ENCODE measurements around the gene UPK2.

UPK2 gene

GRCh38 chr11:118918686-118919280 is 37.3 kb upstream of the UPK2 start:
- DNase-seq: no peak
- H3K27me3 ChIP-seq (replicated peaks; ENCODE audit: control insufficient read depth, insufficient read depth, low read length, poor library complexity, severe bottlenecking): no peaks in the 10 kb centered on the region
- peak overlapping the region; percentile 98 for H3K4me3 ChIP-seq (ENCODE audit: insufficient read depth, low read depth, low read length, poor library complexity, severe bottlenecking)
- H3K27ac ChIP-seq (ENCODE audit: insufficient read depth, low read length, poor library complexity, severe bottlenecking): peak overlapping the region; percentile 98
- no peaks in the 10 kb centered on the region for H3K9me3 ChIP-seq (ENCODE audit: control insufficient read depth, low read length)
- H3K36me3 ChIP-seq (ENCODE audit: control insufficient read depth, insufficient read depth, low read length): peaks cover 12% of the 10 kb centered on the region
- peaks cover 91% of the 10 kb centered on the region for H3K4me1 ChIP-seq (ENCODE audit: control insufficient read depth, insufficient read depth, low read length, poor library complexity, severe bottlenecking)

GRCh38 chr11:118921121-118921928 is 34.8 kb upstream of the UPK2 start:
- Histone ChIP-seq H3K9me3 (ENCODE audit: control insufficient read depth, low read length) (no peaks in the 10 kb centered on the region), H3K4me3 (ENCODE audit: insufficient read depth, low read depth, low read length, poor library complexity, severe bottlenecking) (peak overlapping the region; percentile 98), H3K4me1 (ENCODE audit: control insufficient read depth, insufficient read depth, low read length, poor library complexity, severe bottlenecking) (peaks cover 68% of the 10 kb centered on the region), H3K27ac (ENCODE audit: insufficient read depth, low read length, poor library complexity, severe bottlenecking) (peak overlapping the region; percentile 98), H3K36me3 (ENCODE audit: control insufficient read depth, insufficient read depth, low read length) (peaks cover 12% of the 10 kb centered on the region), H3K27me3 (replicated peaks; ENCODE audit: control insufficient read depth, insufficient read depth, low read length, poor library complexity, severe bottlenecking) (no peaks in the 10 kb centered on the region)
- no peak for DNase-seq

GRCh38 chr11:118921929-118922744 is 34.0 kb upstream of the UPK2 start:
- Histone ChIP-seq H3K4me3 (ENCODE audit: insufficient read depth, low read depth, low read length, poor library complexity, severe bottlenecking) (peak overlapping the region; percentile 98), H3K4me1 (ENCODE audit: control insufficient read depth, insufficient read depth, low read length, poor library complexity, severe bottlenecking) (peaks cover 66% of the 10 kb centered on the region), H3K27ac (ENCODE audit: insufficient read depth, low read length, poor library complexity, severe bottlenecking) (peak overlapping the region; percentile 98), H3K9me3 (ENCODE audit: control insufficient read depth, low read length) (no peaks in the 10 kb centered on the region), H3K27me3 (replicated peaks; ENCODE audit: control insufficient read depth, insufficient read depth, low read length, poor library complexity, severe bottlenecking) (no peaks in the 10 kb centered on the region), H3K36me3 (ENCODE audit: control insufficient read depth, insufficient read depth, low read length) (peaks cover 6% of the 10 kb centered on the region)
- no peak for DNase-seq

- peaks cover 6% of the 10 kb centered on the region for H3K36me3 ChIP-seq (ENCODE audit: control insufficient read depth, insufficient read depth, low read length)
- H3K27ac ChIP-seq (ENCODE audit: insufficient read depth, low read length, poor library complexity, severe bottlenecking): peak overlapping the region; percentile 98
- H3K27me3 ChIP-seq (replicated peaks; ENCODE audit: control insufficient read depth, insufficient read depth, low read length, poor library complexity, severe bottlenecking): no peaks in the 10 kb centered on the region
- no peak for DNase-seq
- H3K4me1 ChIP-seq (ENCODE audit: control insufficient read depth, insufficient read depth, low read length, poor library complexity, severe bottlenecking): peaks cover 66% of the 10 kb centered on the region
- no peaks in the 10 kb centered on the region for H3K9me3 ChIP-seq (ENCODE audit: control insufficient read depth, low read length)
- H3K4me3 ChIP-seq (ENCODE audit: insufficient read depth, low read depth, low read length, poor library complexity, severe bottlenecking): peak overlapping the region; percentile 98
Measured at GRCh38 chr11:118922745-118923627, 33.1 kb upstream of the UPK2 start.

GRCh38 chr11:118923721-118924587 is 32.1 kb upstream of the UPK2 start:
- peak overlapping the region; percentile 98 for H3K27ac ChIP-seq (ENCODE audit: insufficient read depth, low read length, poor library complexity, severe bottlenecking)
- peak in 1 of 3 donors; percentile 35 for DNase-seq
- no peaks in the 10 kb centered on the region for H3K27me3 ChIP-seq (replicated peaks; ENCODE audit: control insufficient read depth, insufficient read depth, low read length, poor library complexity, severe bottlenecking)
- peak overlapping the region; percentile 98 for H3K4me3 ChIP-seq (ENCODE audit: insufficient read depth, low read depth, low read length, poor library complexity, severe bottlenecking)
- no peaks in the 10 kb centered on the region for H3K9me3 ChIP-seq (ENCODE audit: control insufficient read depth, low read length)
- H3K4me1 ChIP-seq (ENCODE audit: control insufficient read depth, insufficient read depth, low read length, poor library complexity, severe bottlenecking): peaks cover 58% of the 10 kb centered on the region
- peaks cover 6% of the 10 kb centered on the region for H3K36me3 ChIP-seq (ENCODE audit: control insufficient read depth, insufficient read depth, low read length)

- no peaks in the 10 kb centered on the region for H3K27me3 ChIP-seq (replicated peaks; ENCODE audit: control insufficient read depth, insufficient read depth, low read length, poor library complexity, severe bottlenecking)
- H3K9me3 ChIP-seq (ENCODE audit: control insufficient read depth, low read length): no peaks in the 10 kb centered on the region
- peaks cover 6% of the 10 kb centered on the region for H3K36me3 ChIP-seq (ENCODE audit: control insufficient read depth, insufficient read depth, low read length)
- no peak for DNase-seq
- H3K4me1 ChIP-seq (ENCODE audit: control insufficient read depth, insufficient read depth, low read length, poor library complexity, severe bottlenecking): peaks cover 52% of the 10 kb centered on the region
- H3K4me3 ChIP-seq (ENCODE audit: insufficient read depth, low read depth, low read length, poor library complexity, severe bottlenecking): peak overlapping the region; percentile 98
- peak overlapping the region; percentile 98 for H3K27ac ChIP-seq (ENCODE audit: insufficient read depth, low read length, poor library complexity, severe bottlenecking)
Measured at GRCh38 chr11:118924591-118925585, 31.2 kb upstream of the UPK2 start.

- peak overlapping the region; percentile 98 for H3K27ac ChIP-seq (ENCODE audit: insufficient read depth, low read length, poor library complexity, severe bottlenecking)
- H3K4me1 ChIP-seq (ENCODE audit: control insufficient read depth, insufficient read depth, low read length, poor library complexity, severe bottlenecking): peaks cover 33% of the 10 kb centered on the region
- no peaks in the 10 kb centered on the region for H3K9me3 ChIP-seq (ENCODE audit: control insufficient read depth, low read length)
- no peak for DNase-seq
- peaks cover 6% of the 10 kb centered on the region for H3K36me3 ChIP-seq (ENCODE audit: control insufficient read depth, insufficient read depth, low read length)
- H3K27me3 ChIP-seq (replicated peaks; ENCODE audit: control insufficient read depth, insufficient read depth, low read length, poor library complexity, severe bottlenecking): no peaks in the 10 kb centered on the region
- no peak overlapping the region for H3K4me3 ChIP-seq (ENCODE audit: insufficient read depth, low read depth, low read length, poor library complexity, severe bottlenecking)
Measured at GRCh38 chr11:118927554-118928100, 28.5 kb upstream of the UPK2 start.
